Measurements from ENCODE around the gene DNAH8. TPM values are rescaled to one million over a fixed set of nuclear protein-coding genes. Genes with fewer than 3 reads are reported as not detected.

Gene DNAH8
- total RNA-seq, 1 experiment from 2014 or later, result not detected

GRCh38 chr6:38955861-38956260 is 240.8 kb downstream of the DNAH8 start:
- ATAC-seq (no peak), DNase-seq (ENCODE audit: low read depth, low spot score) (no peak)
- H3K27ac ChIP-seq (ENCODE audit: low read depth, low read length), result no peak overlapping the region
- ChIA-PET POLR2A (no interaction called here), CTCF (no interaction called here), RAD21 (ENCODE audit: low non-redundant PET in 1 of 2, low total read pairs in 2 of 2, uncharacterized antibody in 2 of 2, unreplicated experiment in 2 of 2) (no interaction called here)
- no peak overlapping the region for H3K4me2 ChIP-seq (ENCODE audit: low read length)
- peaks cover 35% of the 10 kb centered on the region for H3K27me3 ChIP-seq (ENCODE audit: insufficient read depth, low read length)
- H4K20me1 ChIP-seq (ENCODE audit: insufficient read depth), result no peaks in the 10 kb centered on the region
- BruUV-seq (replicated peaks), result no TSS peak
- H3K4me1 ChIP-seq (ENCODE audit: control insufficient read depth in 1 of 2, insufficient read depth in 2 of 2, low read length in 2 of 2), result no peaks in the 10 kb centered on the region
- no peak overlapping the region for H3K4me3 ChIP-seq (replicated peaks in 1 of 2; ENCODE audit: low read depth in 1 of 2, low read length in 2 of 2)
- no peaks in the 10 kb centered on the region for H3K79me2 ChIP-seq (ENCODE audit: insufficient read depth, low read length)
- intact Hi-C loops (cut with micrococcal nuclease), result no loop called here
- TF ChIP-seq JUND (IDR thresholded peaks at IDR 0.05) (no peak), ZBTB33 (IDR thresholded peaks at IDR 0.05; ENCODE audit: extremely low read depth, insufficient replicate concordance, low read length) (no peak), CEBPB (IDR thresholded peaks at IDR 0.05; ENCODE audit: low read depth) (no peak), SRF (IDR thresholded peaks at IDR 0.05; ENCODE audit: low read depth) (no peak), EZH2phosphoT487 (IDR thresholded peaks at IDR 0.05; ENCODE audit: borderline replicate concordance) (no peak), FOSL1 (IDR thresholded peaks at IDR 0.05; ENCODE audit: low read depth) (no peak), SIN3A (IDR thresholded peaks at IDR 0.05; ENCODE audit: low read depth) (no peak), CBX3 (IDR thresholded peaks at IDR 0.05; ENCODE audit: low read depth) (no peak), MAX (IDR thresholded peaks at IDR 0.05) (no peak), TCF7L2 (IDR thresholded peaks at IDR 0.05; ENCODE audit: borderline replicate concordance, extremely low read depth, insufficient read depth, insufficient read length) (no peak), POLR2A (IDR thresholded peaks at IDR 0.05; ENCODE audit: borderline replicate concordance, extremely low read depth, insufficient read depth, insufficient read length) (no peak), SP1 (IDR thresholded peaks at IDR 0.05; ENCODE audit: low read depth) (no peak), ATF3 (IDR thresholded peaks at IDR 0.05) (no peak), ZNF274 (IDR thresholded peaks at IDR 0.05; ENCODE audit: low read depth, low read length) (no peak)
- H3K9ac ChIP-seq (ENCODE audit: low read length), result no peak overlapping the region
- no peaks in the 10 kb centered on the region for H3K9me2 ChIP-seq (ENCODE audit: insufficient read depth)
- H2AFZ ChIP-seq (ENCODE audit: low read depth, low read length, poor library complexity, severe bottlenecking), result no peak overlapping the region
- H3K36me3 ChIP-seq (ENCODE audit: control insufficient read depth in 1 of 2, insufficient read depth in 2 of 2, low read length in 2 of 2), result no peaks in the 10 kb centered on the region
- H3K9me3 ChIP-seq (ENCODE audit: control insufficient read depth in 1 of 2, insufficient read depth in 1 of 2, low read depth in 1 of 2, low read length in 2 of 2), result no peaks in the 10 kb centered on the region
